ENCODE measurements around the gene TBC1D7.

Gene TBC1D7

GRCh38 chr6:13319891-13320564, 8.3 kb downstream of the TBC1D7 start:
- no peak for DNase-seq (ENCODE audit: low spot score)

- no peak for DNase-seq (ENCODE audit: low spot score)
These were observed 9.5 kb downstream of the TBC1D7 start for GRCh38 chr6:13318821-13319220.

GRCh38 chr6:13315896-13316295, 12.4 kb downstream of the TBC1D7 start:
- no peak for DNase-seq (ENCODE audit: low spot score)

DNA sequence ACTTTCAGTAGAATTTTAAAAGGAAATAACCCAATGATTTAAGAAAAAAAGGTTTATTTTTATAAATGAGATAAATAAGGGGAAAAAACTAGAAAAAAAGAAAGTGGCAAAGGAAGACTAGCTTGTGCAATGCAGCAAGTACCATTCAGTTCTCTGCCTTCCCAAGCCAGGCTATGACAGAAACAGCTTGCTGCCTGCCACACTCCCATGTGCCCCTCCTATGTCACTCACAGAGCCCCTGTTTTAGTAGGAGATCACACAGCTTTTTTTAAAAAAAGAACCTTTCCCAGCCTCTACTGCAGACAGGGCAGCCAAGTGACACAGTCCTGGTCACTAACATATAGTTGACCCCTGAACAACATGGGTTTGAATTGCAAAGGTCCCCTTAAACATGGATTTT, 13.5 kb downstream of the TBC1D7 start:
- no peak for DNase-seq (ENCODE audit: low spot score)

GRCh38 chr6:13311155-13311554, 17.2 kb downstream of the TBC1D7 start:
- no peak for DNase-seq (ENCODE audit: low spot score)

- no peak for DNase-seq (ENCODE audit: low spot score)
These were observed 20.0 kb downstream of the TBC1D7 start for GRCh38 chr6:13308332-13308731.

DNA sequence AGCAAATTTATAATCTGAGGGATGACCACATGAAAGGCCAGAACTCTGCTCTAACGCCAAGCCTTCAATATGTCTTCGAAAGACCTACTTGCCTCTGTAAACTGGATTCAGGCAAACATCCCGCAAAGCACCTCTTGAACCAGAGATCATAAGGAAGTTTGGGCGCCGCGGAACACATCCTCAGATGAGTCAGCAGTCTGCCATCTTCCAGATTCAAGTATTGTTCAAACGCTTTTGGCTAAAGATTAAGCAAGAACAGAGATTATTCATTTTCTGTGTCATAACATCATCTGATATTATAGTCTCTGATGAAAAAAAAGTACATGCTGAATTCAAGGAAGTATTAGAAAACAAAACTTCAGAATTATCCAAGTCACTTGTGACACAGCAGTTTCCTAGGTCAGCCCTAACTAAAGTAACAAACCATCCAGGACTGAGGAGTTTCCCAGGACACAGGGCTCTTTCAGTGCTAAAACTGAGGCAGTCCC, 20.8 kb downstream of the TBC1D7 start:
- no peak for DNase-seq (ENCODE audit: low spot score)

DNA sequence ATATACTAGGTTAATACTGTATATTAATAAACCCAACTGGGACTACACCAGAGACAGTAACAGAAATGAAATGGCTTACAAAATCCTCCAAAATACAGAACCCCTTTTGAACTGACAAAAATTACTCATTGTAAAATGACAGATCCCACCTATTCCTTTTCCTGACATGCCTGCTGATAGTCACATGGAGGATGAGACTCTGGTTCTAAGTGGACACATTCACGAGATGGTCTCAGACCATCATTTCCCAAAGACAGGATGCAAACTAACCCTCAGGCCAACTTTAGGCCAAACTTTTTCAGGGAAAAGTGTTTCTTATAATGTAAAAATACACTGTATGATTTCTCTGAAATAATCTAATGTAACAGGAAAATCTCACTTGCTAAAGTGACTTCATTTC, 22.5 kb downstream of the TBC1D7 start:
- DNase-seq (ENCODE audit: low spot score): no peak

- DNase-seq (ENCODE audit: low spot score): no peak
These were observed 23.0 kb downstream of the TBC1D7 start for GRCh38 chr6:13305288-13305687.

- DNase-seq (ENCODE audit: low spot score): peak; percentile 61
These were observed 23.6 kb downstream of the TBC1D7 start for GRCh38 chr6:13304580-13305260.

DNA sequence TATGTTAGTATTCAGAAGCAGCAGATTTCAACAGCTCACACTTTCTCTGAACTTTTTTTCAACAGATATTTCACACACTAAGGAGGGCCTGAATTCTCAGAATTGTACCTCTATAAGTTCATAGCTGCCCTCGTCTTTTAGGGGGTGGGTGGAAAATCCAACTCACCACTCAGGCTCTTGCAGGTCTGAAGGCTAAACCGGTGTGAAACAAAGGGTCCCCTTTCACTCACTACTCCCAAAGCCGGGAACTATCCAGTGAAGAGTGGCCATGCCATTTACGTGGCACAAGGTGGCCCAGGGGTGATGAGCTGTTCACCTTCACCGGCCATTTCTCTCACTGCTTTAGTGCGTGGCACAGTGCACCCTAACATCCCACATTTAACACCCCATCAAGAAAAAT, 24.2 kb downstream of the TBC1D7 start:
- DNase-seq (ENCODE audit: low spot score): no peak

DNA sequence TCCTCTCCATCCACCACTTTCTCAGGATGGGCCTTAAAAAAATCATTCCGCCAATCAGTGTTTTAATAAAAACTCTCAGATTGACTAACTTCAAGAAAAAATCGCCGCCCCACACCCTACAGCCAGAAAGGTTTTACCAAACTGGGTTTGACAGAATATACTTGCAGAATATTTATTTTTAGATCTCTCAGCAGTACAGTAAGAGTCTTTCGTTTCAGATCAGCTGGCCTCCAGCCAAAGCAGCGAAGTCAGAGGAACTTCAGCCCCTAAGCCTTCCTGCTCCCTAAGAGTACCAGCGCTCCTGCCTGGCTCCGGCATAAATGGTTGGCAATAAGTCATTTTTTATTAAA, 24.7 kb downstream of the TBC1D7 start:
- DNase-seq (ENCODE audit: low spot score): peak; percentile 77

- DNase-seq (ENCODE audit: low spot score): peak; percentile 83
These were observed 25.3 kb downstream of the TBC1D7 start for GRCh38 chr6:13302751-13303667.

GRCh38 chr6:13302291-13302690, 26.0 kb downstream of the TBC1D7 start:
- peak; percentile 75 for DNase-seq (ENCODE audit: low spot score)

- no peak for DNase-seq (ENCODE audit: low spot score)
These were observed 27.4 kb downstream of the TBC1D7 start for GRCh38 chr6:13300643-13301590.

DNA sequence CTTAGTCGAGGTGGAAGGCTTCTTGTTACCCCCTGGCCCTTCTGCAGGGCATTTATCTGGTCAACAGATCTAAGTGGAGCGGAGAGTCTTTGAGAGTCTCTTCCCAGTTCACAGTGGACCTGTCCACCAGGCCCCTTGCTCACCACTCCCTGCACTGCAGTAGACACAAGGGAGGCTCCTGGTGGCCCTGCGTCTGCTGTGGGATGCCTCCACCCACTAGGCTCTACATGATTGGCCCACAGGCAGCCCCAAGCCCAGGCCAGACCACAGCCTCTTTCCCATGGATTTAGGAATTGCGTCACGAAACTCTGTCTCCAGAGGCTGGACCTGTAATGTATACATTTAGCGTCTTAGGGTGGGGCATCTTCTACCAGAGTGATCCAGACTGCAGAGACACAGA, 28.4 kb downstream of the TBC1D7 start:
- DNase-seq (ENCODE audit: low spot score): no peak

DNA sequence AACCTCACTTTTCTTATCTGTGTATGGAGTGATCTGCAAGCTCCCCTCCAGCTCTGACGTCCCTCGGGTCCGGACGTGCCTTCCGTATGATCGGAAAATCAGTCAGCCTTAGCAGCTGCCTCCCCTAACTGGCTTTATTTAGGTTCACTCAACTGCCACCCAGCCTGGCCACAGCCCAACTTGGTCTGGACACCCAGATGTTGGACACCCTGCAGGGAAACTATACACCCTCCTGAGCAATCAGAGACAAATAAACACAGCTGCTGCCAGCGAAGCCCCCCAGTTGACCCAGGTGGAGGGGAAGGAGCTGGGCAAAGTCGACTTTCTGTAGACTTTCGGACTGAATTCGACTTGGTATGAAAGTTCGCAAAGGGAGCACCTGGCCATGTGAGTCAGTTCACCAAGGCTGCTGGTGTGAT, 28.9 kb downstream of the TBC1D7 start:
- no peak for DNase-seq (ENCODE audit: low spot score)

DNA sequence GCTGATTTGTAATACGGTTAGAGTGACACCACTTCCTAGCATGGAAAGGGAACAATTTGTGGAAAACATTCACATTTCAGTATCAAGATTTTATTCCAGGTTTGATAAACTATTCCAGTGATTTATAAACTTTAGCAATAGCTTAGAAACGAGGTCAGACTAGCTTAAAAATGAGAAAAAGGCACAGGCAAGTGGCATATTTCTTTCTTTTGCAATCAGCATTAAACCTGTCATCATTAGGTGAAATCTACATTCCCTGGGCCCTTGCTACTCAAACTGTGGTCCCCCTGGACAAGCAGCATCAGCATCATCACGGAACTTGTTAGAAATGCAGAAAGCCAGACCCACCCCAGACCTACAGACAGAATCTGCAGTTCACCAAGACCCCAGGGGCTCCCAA, 29.9 kb downstream of the TBC1D7 start:
- DNase-seq (ENCODE audit: low spot score): no peak

GRCh38 chr6:13297391-13297790, 30.9 kb downstream of the TBC1D7 start:
- no peak for DNase-seq (ENCODE audit: low spot score)

- no peak for DNase-seq (ENCODE audit: low spot score)
These were observed 31.8 kb downstream of the TBC1D7 start for GRCh38 chr6:13296536-13296997.

DNA sequence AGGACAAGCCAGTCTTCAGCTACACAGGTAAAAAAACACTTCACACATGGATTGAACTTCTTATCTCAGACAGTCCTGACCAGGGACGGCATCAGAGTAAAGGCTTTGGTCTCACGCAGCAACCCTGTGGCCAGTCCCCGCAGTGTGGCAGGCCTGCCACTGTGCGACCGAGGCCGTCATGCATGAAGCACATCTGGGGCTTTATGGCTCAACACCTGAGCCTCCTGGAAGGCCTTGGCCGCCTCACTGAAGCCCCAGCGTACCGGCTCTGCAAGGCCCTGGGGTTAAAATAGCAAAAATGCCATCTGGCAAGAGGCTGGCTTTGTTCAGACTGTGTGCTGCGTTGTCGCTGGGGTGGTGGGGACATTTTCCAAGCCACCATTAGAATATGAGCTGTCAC, 32.8 kb downstream of the TBC1D7 start:
- no peak for DNase-seq (ENCODE audit: low spot score)

All from putamen (tissue), 1 donor.